ENCODE data around the gene PFKFB4. TPM values are rescaled to one million over a fixed set of nuclear protein-coding genes. Genes with fewer than 3 reads are reported as not detected.

PFKFB4 gene
- 100 to 1,000 TPM in 1 of 4 donors, 10 to 100 TPM in 3; 14.0 to 131 (median 74.5) TPM for total RNA-seq

- TF ChIP-seq POLR2A (IDR thresholded peaks at IDR 0.05), result no peak
- peak in 1 of 6 experiments; percentile 20 for TF ChIP-seq CTCF (IDR thresholded peaks at IDR 0.05)
- Histone ChIP-seq H3K4me3 (peak within 1 kb of the TSS; percentile 53 to 69 (median 62)), H3K4me1 (peaks cover 5 to 54% (median 11%) of the 10 kb centered on the region in 4 donors), H3K27me3 (no peaks in the 10 kb centered on the region), H3K27ac (peak within 1 kb of the TSS; percentile 53 to 86 (median 72)), H3K9me3 (no peaks in the 10 kb centered on the region), H3K36me3 (no peaks in the 10 kb centered on the region)
- DNase-seq, result peak; percentile 98 to 100 (median 100)
Observed at GRCh38 chr3:48556796-48557626, at the start of gene PFKFB4. TSS of gene PFKFB4 (minus strand) at chr3:48556803. CDS start at chr3:48556777, 26 bp downstream.

- Histone ChIP-seq H3K9me3 (no peaks in the 10 kb centered on the region), H3K4me1 (peaks cover 0 to 10% (median 0%) of the 10 kb centered on the region in 4 donors), H3K27ac (no peak overlapping the region), H3K36me3 (peaks cover 0 to 80% (median 0%) of the 10 kb centered on the region in 3 donors), H3K27me3 (no peaks in the 10 kb centered on the region), H3K4me3 (no peak overlapping the region)
- no peak for TF ChIP-seq CTCF (IDR thresholded peaks at IDR 0.05)
- no peak for TF ChIP-seq POLR2A (IDR thresholded peaks at IDR 0.05)
- DNase-seq, result no peak
Observed at GRCh38 chr3:48601622-48601994, 45.0 kb upstream of the PFKFB4 start.

- DNase-seq, result no peak
- Histone ChIP-seq H3K27me3 (no peaks in the 10 kb centered on the region), H3K9me3 (no peaks in the 10 kb centered on the region), H3K4me3 (no peak overlapping the region), H3K36me3 (peaks cover 0 to 73% (median 0%) of the 10 kb centered on the region in 3 donors), H3K4me1 (peaks cover 0 to 11% (median 0%) of the 10 kb centered on the region in 4 donors), H3K27ac (no peak overlapping the region)
- no peak for TF ChIP-seq CTCF (IDR thresholded peaks at IDR 0.05)
- TF ChIP-seq POLR2A (IDR thresholded peaks at IDR 0.05), result no peak
Observed at GRCh38 chr3:48600711-48601621, 44.4 kb upstream of the PFKFB4 start.

DNA sequence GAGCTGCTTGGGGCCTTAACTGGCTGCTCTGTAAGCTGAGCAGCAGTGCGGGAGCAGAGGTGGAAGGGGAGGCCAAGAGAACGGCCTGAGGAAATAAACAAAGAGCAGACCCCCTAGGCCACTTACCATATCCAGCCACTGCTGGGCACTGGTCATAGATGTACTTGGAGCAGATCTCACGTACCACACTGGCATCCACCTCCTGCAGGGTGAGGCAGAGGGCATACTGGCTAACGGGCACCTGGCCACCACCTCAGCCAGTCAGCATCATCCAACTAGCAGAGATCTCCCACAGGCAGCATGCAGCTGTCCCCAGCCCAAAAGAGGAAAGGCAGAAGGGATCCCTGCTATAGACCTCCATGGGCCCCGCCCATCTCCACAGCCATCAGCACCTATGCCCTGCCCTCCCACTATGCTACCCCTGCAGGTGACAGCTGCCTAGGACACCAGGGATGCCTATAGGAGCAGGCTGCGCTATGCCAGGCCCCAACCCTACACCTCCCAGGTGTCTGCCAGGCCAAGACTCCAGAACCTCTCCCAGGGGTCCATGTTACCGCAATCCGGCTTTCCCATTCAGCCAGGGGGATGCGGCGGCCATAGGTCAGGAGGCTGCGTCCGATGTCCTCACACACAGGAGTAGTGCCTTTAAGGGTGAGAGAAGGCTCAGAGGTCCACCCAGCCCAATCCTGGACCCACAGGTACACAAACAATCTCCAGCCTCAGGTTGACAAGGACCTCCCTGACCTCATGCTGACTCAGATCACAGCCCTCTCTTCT is 43.1 kb upstream of the PFKFB4 start:
- Histone ChIP-seq H3K36me3 (peaks cover 0 to 61% (median 0%) of the 10 kb centered on the region in 3 donors), H3K27me3 (no peaks in the 10 kb centered on the region), H3K27ac (peak overlapping the region; percentile 62 to 87 (median 72)), H3K9me3 (no peaks in the 10 kb centered on the region), H3K4me1 (peaks cover 0 to 23% (median 2%) of the 10 kb centered on the region in 4 donors), H3K4me3 (no peak overlapping the region)
- DNase-seq, result no peak
- no peak for TF ChIP-seq CTCF (IDR thresholded peaks at IDR 0.05)
- TF ChIP-seq POLR2A (IDR thresholded peaks at IDR 0.05), result no peak

- Histone ChIP-seq H3K4me3 (no peak overlapping the region), H3K4me1 (peaks cover 0 to 29% (median 3%) of the 10 kb centered on the region in 4 donors), H3K9me3 (no peaks in the 10 kb centered on the region), H3K27ac (peak overlapping the region; percentile 62 to 87 (median 72)), H3K27me3 (no peaks in the 10 kb centered on the region), H3K36me3 (peaks cover 0 to 55% (median 0%) of the 10 kb centered on the region in 3 donors)
- no peak for DNase-seq
- TF ChIP-seq POLR2A (IDR thresholded peaks at IDR 0.05) (no peak), CTCF (IDR thresholded peaks at IDR 0.05) (no peak)
Observed at GRCh38 chr3:48599077-48599501, 42.5 kb upstream of the PFKFB4 start.
